AG08396 (cell line): Measurements from ENCODE around the gene TMEM47.
A peak's percentile ranks its signal among the peaks of the same experiment; 100 is the strongest.

Experiments
- DNase-seq: peaks from one replicate; pipeline ENCODE4 v3.0.0; 2012; ENCODE audit warnings: low spot score, mixed read lengths

The TMEM47 gene

GRCh38 chrX:34656842-34657725 lies at the start of gene TMEM47:
TSS of gene TMEM47 (minus strand) at chrX:34657285. CDS start at chrX:34657029, 256 bp downstream.
- peak; percentile 84 for DNase-seq

- DNase-seq: no peak
Observed at GRCh38 chrX:34687095-34687494, 30.0 kb upstream of the TMEM47 start.

- DNase-seq: no peak
Observed at GRCh38 chrX:34659575-34659974, 2.5 kb upstream of the TMEM47 start.

- no peak for DNase-seq
Observed at GRCh38 chrX:34658326-34658725, 1.2 kb upstream of the TMEM47 start.

- DNase-seq: no peak
Observed at GRCh38 chrX:34657726-34658070, 613 bp upstream of the TMEM47 start.

GRCh38 chrX:34656467-34656841 lies 631 bp downstream of the TMEM47 start:
- DNase-seq: no peak

- no peak for DNase-seq
Observed at GRCh38 chrX:34655501-34656455, 1.3 kb downstream of the TMEM47 start.

- no peak for DNase-seq
Observed at GRCh38 chrX:34654696-34655490, 2.2 kb downstream of the TMEM47 start.

- DNase-seq: no peak
Observed at GRCh38 chrX:34653811-34654210, 3.3 kb downstream of the TMEM47 start.

GRCh38 chrX:34642849-34643248 lies 14.2 kb downstream of the TMEM47 start:
- no peak for DNase-seq

- DNase-seq: no peak
Observed at GRCh38 chrX:34638116-34638515, 19.0 kb downstream of the TMEM47 start.

- no peak for DNase-seq
Observed at GRCh38 chrX:34634349-34634748, 22.7 kb downstream of the TMEM47 start.

- no peak for DNase-seq
Observed at GRCh38 chrX:34632384-34632783, 24.7 kb downstream of the TMEM47 start.

GRCh38 chrX:34631479-34632220 lies 25.4 kb downstream of the TMEM47 start:
- no peak for DNase-seq

- no peak for DNase-seq
Observed at GRCh38 chrX:34629572-34629971, 27.5 kb downstream of the TMEM47 start.

- DNase-seq: no peak
Observed at GRCh38 chrX:34624416-34624815, 32.7 kb downstream of the TMEM47 start.

GRCh38 chrX:34619920-34620319 lies 37.2 kb downstream of the TMEM47 start:
- DNase-seq: no peak

GRCh38 chrX:34612036-34612435 lies 45.0 kb downstream of the TMEM47 start:
- DNase-seq: no peak

- no peak for DNase-seq
Observed at GRCh38 chrX:34598362-34598761, 58.7 kb downstream of the TMEM47 start.

- no peak for DNase-seq
Observed at GRCh38 chrX:34586936-34587335, 70.1 kb downstream of the TMEM47 start.

- DNase-seq: no peak
Observed at GRCh38 chrX:34586346-34586911, 70.7 kb downstream of the TMEM47 start.
